DND-41 (cell line): Measurements from ENCODE around the gene ASH1L.

Experiments used
- CTCF ChIP-seq: IDR thresholded peaks from 2 replicates; pipeline ENCODE4 v1.5.1; 2012; ENCODE audit warnings: borderline replicate concordance, low read length, moderate library complexity, mild to moderate bottlenecking; ENCODE audit not compliant: poor library complexity, severe bottlenecking; ENCODE audit errors: extremely low read depth
- EZH2 ChIP-seq: IDR thresholded peaks from 3 replicates; pipeline ENCODE4 v1.6.1; 2012; ENCODE audit warnings: borderline replicate concordance, low read depth, mild to moderate bottlenecking, moderate library complexity, low read length, inconsistent platforms; ENCODE audit not compliant: severe bottlenecking

GRCh38 chr1:155555915-155556314 is 6.7 kb downstream of the ASH1L start:
- TF ChIP-seq CTCF = no peak
- no peak for TF ChIP-seq EZH2
